HFF-Myc (cell line): ENCODE data around the gene SYCE3.
"Not testable (repeated sequence)": the region's sequence is repeated elsewhere in the genome, so short reads cannot be mapped to it uniquely, and the experiment has no call there.

Experiments
- DNase-seq: peaks from one replicate; pipeline ENCODE4 v3.0.0-alpha.2; 2011; ENCODE audit warnings: low read depth; ENCODE audit errors: extremely low read depth
- H3K4me3 ChIP-seq: replicated peaks from 2 replicates; pipeline ENCODE4 v1.5.1; 2011; ENCODE audit warnings: low read depth, mild to moderate bottlenecking, control low read depth, low read length
- TF ChIP-seq, protein P1 (sequence below): IDR thresholded peaks from 2 replicates; pipeline ENCODE4 v1.5.1; 2012; ENCODE audit warnings: mild to moderate bottlenecking, low read depth, low read length, control low read depth; ENCODE audit errors: missing control alignments

SYCE3 gene

DNA sequence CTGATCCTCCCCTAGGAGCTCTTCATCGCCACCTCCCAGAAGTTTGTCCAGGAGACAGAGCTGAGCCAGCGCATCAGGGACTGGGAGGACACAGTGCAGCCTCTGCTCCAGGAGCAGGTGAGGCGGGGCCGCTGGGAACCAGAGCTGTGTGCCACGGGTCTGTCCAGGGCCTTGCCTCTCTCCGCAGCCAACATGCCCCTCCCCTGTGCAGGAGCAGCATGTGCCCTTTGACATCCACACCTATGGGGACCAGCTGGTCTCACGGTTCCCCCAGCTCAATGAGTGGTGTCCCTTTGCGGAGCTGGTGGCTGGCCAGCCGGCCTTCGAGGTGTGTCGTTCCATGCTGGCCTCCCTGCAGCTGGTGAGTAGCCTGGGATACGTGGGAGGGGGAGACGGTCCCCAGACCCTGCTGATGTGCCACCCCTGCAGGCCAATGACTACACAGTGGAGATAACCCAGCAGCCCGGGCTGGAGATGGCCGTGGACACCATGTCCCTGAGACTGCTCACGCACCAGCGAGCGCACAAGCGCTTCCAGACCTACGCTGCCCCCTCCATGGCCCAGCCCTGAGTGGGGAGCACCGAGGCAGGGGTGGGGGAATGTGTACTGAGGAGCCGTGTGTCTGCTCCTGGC is 39.8 kb downstream of the SYCE3 start:
- no peak for DNase-seq
- TF ChIP-seq, protein P1, sequence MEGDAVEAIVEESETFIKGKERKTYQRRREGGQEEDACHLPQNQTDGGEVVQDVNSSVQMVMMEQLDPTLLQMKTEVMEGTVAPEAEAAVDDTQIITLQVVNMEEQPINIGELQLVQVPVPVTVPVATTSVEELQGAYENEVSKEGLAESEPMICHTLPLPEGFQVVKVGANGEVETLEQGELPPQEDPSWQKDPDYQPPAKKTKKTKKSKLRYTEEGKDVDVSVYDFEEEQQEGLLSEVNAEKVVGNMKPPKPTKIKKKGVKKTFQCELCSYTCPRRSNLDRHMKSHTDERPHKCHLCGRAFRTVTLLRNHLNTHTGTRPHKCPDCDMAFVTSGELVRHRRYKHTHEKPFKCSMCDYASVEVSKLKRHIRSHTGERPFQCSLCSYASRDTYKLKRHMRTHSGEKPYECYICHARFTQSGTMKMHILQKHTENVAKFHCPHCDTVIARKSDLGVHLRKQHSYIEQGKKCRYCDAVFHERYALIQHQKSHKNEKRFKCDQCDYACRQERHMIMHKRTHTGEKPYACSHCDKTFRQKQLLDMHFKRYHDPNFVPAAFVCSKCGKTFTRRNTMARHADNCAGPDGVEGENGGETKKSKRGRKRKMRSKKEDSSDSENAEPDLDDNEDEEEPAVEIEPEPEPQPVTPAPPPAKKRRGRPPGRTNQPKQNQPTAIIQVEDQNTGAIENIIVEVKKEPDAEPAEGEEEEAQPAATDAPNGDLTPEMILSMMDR = no peak
- no peak overlapping the region for H3K4me3 ChIP-seq

DNA sequence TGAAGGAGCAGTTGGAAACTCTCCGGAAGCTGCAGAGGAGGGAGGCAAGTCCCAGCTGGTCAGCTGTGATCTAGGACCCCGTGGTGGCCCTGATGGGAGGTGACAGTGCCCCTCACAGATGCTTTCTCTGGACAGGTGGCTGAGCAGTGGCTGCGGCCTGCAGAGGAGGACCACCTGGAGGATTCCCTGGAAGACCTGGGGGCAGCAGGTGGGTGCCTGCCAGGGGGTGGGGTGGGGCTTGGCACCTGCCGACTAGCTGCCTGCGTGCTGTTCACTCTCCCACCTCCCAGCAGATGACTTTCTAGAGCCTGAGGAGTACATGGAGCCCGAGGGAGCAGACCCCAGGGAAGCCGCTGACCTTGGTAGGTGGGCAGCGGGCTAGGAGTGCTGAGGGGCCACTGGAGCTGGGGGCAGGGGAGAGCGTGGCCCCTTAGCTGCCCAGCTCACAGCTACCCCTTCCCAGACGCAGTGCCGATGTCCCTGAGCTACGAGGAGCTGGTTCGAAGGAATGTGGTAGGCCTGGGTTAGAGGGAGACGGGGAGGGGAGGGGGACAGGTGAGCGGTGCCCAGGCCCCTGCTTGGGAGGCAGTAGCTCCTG is 40.4 kb downstream of the SYCE3 start:
- TF ChIP-seq, protein P1 = no peak
- no peak overlapping the region for H3K4me3 ChIP-seq
- no peak for DNase-seq

DNA sequence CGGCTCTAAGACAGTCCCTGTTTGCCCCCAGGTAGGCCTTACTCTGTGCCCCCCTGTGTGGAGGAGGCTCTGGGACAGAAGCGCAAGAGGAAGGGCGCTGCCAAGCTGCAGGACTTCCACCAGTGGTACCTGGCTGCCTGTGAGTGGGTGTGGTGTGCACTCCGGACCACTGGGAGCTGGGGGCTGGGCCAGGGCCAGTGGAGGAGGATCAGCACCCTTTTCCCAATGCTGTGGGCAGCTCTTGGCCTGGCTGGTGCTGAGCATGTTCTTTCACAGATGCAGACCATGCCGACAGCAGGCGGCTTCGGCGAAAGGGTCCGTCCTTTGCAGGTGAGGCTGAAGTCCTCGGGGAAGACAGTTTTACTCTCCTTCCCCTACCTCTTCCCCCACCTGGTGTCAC is 41.0 kb downstream of the SYCE3 start:
- TF ChIP-seq, protein P1 = no peak
- H3K4me3 ChIP-seq = no peak overlapping the region
- DNase-seq = no peak

DNA sequence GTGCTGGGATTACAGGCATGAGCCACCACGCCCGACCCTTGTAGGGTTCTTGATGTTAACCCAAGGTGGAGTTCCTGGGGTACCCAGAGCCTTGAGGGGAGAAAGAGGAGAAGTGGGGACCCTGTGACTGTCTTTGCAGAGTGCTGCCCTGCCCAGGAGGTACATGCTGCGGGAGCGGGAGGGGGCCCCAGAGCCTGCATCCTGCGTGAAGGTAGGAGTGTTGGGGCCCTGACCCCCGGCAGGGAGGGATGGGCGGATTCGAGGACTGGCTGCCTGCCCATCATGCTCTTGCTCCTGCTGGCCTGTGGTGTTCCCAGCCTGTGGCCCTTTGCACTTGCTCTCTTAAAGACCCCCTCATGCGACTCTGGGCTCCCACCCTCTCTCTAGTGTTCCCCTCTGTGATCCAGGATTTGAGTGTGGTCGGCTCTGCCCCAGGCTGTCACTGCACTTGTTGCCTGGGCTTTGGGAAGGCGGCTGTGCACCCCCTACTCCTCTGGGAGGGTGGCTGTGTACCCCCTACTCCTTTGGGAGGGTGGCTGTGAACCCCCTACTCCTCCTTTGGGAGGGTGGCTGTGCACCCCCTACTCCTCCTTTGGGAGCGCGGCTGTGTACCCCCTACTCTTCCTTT is 41.8 kb downstream of the SYCE3 start:
- no peak overlapping the region for H3K4me3 ChIP-seq
- no peak for DNase-seq
- TF ChIP-seq, protein P1 = no peak

DNA sequence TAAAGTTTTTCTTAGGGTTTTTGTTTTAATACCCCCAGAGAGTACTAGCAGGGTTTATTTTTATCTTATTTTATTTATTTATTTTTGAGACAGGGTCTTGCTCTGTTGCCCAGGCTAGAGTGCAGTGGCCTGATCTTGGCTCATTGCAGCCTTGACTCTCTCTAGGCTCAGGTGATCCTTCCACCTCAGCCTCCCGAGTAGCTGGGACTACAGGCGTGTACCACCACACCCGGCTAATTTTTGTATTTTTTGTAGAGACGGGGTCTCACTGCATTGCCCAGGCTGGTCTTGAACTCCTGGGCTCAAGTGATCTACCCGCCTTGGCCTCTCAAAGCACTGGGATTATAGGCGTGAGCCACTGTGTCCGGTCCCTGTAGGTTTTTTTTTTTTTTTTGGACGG is 42.5 kb downstream of the SYCE3 start:
- DNase-seq, H3K4me3 ChIP-seq: not testable (repeated sequence)

DNA sequence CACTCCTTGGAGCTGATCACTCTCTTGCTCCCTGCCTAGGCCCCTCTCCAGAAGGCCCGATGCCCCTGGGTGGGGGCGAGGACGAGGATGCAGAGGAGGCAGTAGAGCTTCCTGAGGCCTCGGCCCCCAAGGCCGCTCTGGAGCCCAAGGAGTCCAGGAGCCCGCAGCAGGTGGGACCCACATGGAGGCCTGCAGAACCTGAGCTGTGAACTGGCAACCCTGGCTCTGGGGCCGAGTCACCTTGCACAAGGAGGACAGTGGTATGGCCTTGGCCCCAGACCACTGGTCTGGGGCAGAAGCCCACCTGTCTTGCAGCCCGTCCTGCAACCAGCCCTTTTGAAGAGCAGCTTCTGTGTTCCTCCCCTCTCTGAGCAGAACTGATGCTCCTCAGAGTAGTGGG is 43.6 kb downstream of the SYCE3 start:
- no peak for DNase-seq
- TF ChIP-seq, protein P1 = no peak
- no peak overlapping the region for H3K4me3 ChIP-seq

DNA sequence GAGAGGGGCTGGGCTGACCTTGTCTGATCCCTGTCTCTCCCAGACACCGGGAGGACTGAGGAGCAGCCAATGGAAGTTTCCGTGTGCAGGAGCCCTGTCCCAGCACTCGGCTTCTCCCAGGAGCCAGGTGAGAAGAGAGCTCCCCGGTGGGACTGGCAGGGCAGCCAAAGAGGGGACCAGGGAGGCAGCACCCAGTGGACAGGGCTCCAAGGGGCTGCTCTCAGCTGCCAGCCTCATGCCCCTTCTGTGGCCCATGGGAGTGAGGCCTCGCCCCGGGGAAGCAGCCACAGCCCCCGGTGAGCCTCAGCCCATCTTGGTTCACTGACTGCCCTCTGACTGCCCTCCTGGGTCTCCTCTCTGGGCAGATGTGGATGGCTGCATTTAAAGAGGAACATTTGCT is 44.1 kb downstream of the SYCE3 start:
- no peak overlapping the region for H3K4me3 ChIP-seq
- no peak for DNase-seq
- TF ChIP-seq, protein P1 = no peak
